PC-9 (cell line): ENCODE measurements around the gene DHRS13. TPM values are rescaled to one million over a fixed set of nuclear protein-coding genes. Genes with fewer than 3 reads are reported as not detected.

ENCODE experiments used
- BruUV-seq: library from RNA; stranded (reverse); fragments of 400-500 nt; replicated peaks from 2 replicates; lab custom pipeline; 2021; lab: Mats Ljungman, UMichigan
- CTCF ChIA-PET: fragments of 300-600 bp; sonication (Branson Sonifier 250); formaldehyde crosslinking; loops from one replicate; lab custom pipeline; 2022; ENCODE audit warnings: antibody characterized with exemption; lab: Charles Lee
- POLR2A ChIA-PET: fragments of 300-600 bp; sonication (Branson Sonifier 250); formaldehyde crosslinking; loops from one replicate; lab custom pipeline; 2022; ENCODE audit warnings: antibody characterized with exemption; ENCODE audit not compliant: unreplicated experiment; lab: Charles Lee
- DNase-seq, 2 experiments: peaks; one replicate each; pipeline versions ENCODE4 v3.0.0 to v3.0.0-alpha.2; 2015 to 2022; ENCODE audit warnings: mixed read lengths in 1 of 2
- H2AFZ ChIP-seq: fragments of 200-600 bp; sonication (generic); 2 replicates; pipeline ENCODE4 v1.8.1; 2017; ENCODE audit warnings: antibody characterized with exemption
- H3F3A ChIP-seq: fragments of 200-600 bp; sonication (generic); 2 replicates; pipeline ENCODE4 v1.8.1; 2017; ENCODE audit warnings: antibody characterized with exemption, mild to moderate bottlenecking, low read depth; ENCODE audit not compliant: insufficient read depth
- H3K27ac ChIP-seq: fragments of 200-600 bp; sonication (generic); 2 replicates; pipeline ENCODE4 v1.6.1; 2016; ENCODE audit warnings: mixed run types
- H3K27me3 ChIP-seq: fragments of 200-600 bp; sonication (generic); 2 replicates; pipeline ENCODE4 v1.6.1; 2016; ENCODE audit warnings: low read depth, mixed run types; ENCODE audit not compliant: insufficient read depth
- H3K36me3 ChIP-seq: fragments of 200-600 bp; sonication (generic); 2 replicates; pipeline ENCODE4 v1.6.1; 2016; ENCODE audit warnings: low read depth, mixed run types
- H3K4me1 ChIP-seq: fragments of 200-600 bp; sonication (generic); replicated peaks from 2 replicates; pipeline ENCODE4 v1.6.1; 2016; ENCODE audit warnings: mixed run types; ENCODE audit not compliant: insufficient read depth
- H3K4me2 ChIP-seq: fragments of 200-600 bp; sonication (generic); 2 replicates; pipeline ENCODE4 v1.6.1; 2017; ENCODE audit warnings: mixed run types
- H3K4me3 ChIP-seq: fragments of 200-600 bp; sonication (generic); 2 replicates; pipeline ENCODE4 v1.6.1; 2016; ENCODE audit warnings: mixed run types
- H3K79me2 ChIP-seq: fragments of 200-600 bp; sonication (generic); 2 replicates; pipeline ENCODE4 v1.6.1; 2017; ENCODE audit warnings: low read depth, mixed run types
- H3K9me2 ChIP-seq: fragments of 200-600 bp; sonication (generic); 2 replicates; pipeline ENCODE4 v1.8.1; 2017; ENCODE audit warnings: mild to moderate bottlenecking; ENCODE audit not compliant: insufficient read depth
- H3K9me3 ChIP-seq: fragments of 200-600 bp; sonication (generic); 2 replicates; pipeline ENCODE4 v1.8.1; 2016; ENCODE audit warnings: low read depth; ENCODE audit not compliant: insufficient read depth
- H4K20me1 ChIP-seq: fragments of 200-600 bp; sonication (generic); 2 replicates; pipeline ENCODE4 v1.8.1; 2017; ENCODE audit not compliant: insufficient read depth
- CTCF ChIP-seq: fragments of 200-600 bp; sonication (generic); conservative IDR thresholded peaks from 2 replicates; pipeline ENCODE4 v1.6.1; 2017; ENCODE audit warnings: mixed run types, antibody characterized with exemption, mild to moderate bottlenecking, moderate library complexity
- EZH2 ChIP-seq: fragments of 200-600 bp; sonication (generic); IDR thresholded peaks from 2 replicates; pipeline ENCODE4 v1.8.0; 2017; ENCODE audit warnings: antibody characterized with exemption, low read depth
- intact Hi-C: fragments of 100-400 bp; cut with micrococcal nuclease; formaldehyde crosslinking; loops from one replicate; pipeline ENCODE4 v1.10.0; 2022; ENCODE audit not compliant: unreplicated experiment
- total RNA-seq: library from RNA; stranded (reverse); gene quantifications from 2 replicates; pipeline ENCODE4 v1.2.3, GENCODE V29; 2021

DHRS13 gene
- total RNA-seq, 1 experiment from 2014 or later, result 15.8 TPM

DNA sequence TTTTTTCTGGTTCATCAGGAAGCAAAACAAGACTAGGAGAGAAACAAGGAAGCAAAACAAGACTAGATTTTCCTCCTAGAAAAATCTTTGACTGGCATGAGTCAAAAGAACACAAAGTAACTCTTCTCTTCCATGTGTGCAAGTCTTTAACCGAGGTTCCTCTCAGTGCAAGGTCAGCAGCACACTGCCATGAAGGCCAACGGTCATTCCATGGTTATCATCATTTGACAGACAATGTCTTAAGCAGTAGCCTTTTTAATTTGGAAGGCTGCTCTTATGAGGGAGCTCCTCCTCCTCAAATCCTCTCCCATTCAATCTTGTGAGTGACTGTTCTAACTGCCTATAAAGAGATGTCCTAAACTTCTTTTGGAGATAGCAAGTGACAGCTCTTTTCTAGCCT lies 15.4 kb upstream of the DHRS13 start:
- peaks cover 15% of the 10 kb centered on the region for H4K20me1 ChIP-seq
- BruUV-seq, result no TSS peak
- POLR2A ChIA-PET, result no interaction called here

GRCh38 chr17:28917465-28917864 lies 14.6 kb upstream of the DHRS13 start:
- Histone ChIP-seq H2AFZ (no peak overlapping the region), H3K27me3 (no peaks in the 10 kb centered on the region), H3K36me3 (peaks cover 85% of the 10 kb centered on the region), H3K4me3 (no peak overlapping the region), H3K79me2 (peaks cover 11% of the 10 kb centered on the region; the same call in 1 of the 2 replicates), H3K4me2 (no peak overlapping the region), H3K9me2 (no peaks in the 10 kb centered on the region), H3K4me1 (no peaks in the 10 kb centered on the region), H3K9me3 (no peaks in the 10 kb centered on the region), H4K20me1 (peaks cover 15% of the 10 kb centered on the region), H3F3A (peaks cover 45% of the 10 kb centered on the region; the same call in 1 of the 2 replicates), H3K27ac (no peak overlapping the region)
- DNase-seq, result no peak
- intact Hi-C loops, result no loop called here
- ChIA-PET CTCF (interaction anchor here (0.6 kb wide), 3 partner anchors 8 to 436 kb away, joined by 3 to 11 read pairs (median 6); no protein-coding TSS in a partner anchor), POLR2A (no interaction called here)
- TF ChIP-seq CTCF, result no peak
- TF ChIP-seq EZH2, result no peak
- no TSS peak for BruUV-seq

More for the DNA sequence above, 15.4 kb upstream of the DHRS13 start:
- DNase-seq, result no peak
- Histone ChIP-seq H3K4me3 (no peak overlapping the region), H3F3A (peaks cover 45% of the 10 kb centered on the region; the same call in 1 of the 2 replicates), H3K4me1 (no peaks in the 10 kb centered on the region), H3K9me3 (no peaks in the 10 kb centered on the region), H2AFZ (no peak overlapping the region), H3K9me2 (no peaks in the 10 kb centered on the region), H3K27me3 (no peaks in the 10 kb centered on the region), H3K4me2 (no peak overlapping the region), H3K79me2 (peaks cover 20% of the 10 kb centered on the region), H3K36me3 (peaks cover 81% of the 10 kb centered on the region), H3K27ac (no peak overlapping the region)
- no peak for TF ChIP-seq EZH2
- no peak for TF ChIP-seq CTCF
- CTCF ChIA-PET, result interaction anchor here (0.6 kb wide), 2 partner anchors 9 to 210 kb away, joined by 3 read pairs; no protein-coding TSS in a partner anchor
- intact Hi-C loops, result no loop called here

DNA sequence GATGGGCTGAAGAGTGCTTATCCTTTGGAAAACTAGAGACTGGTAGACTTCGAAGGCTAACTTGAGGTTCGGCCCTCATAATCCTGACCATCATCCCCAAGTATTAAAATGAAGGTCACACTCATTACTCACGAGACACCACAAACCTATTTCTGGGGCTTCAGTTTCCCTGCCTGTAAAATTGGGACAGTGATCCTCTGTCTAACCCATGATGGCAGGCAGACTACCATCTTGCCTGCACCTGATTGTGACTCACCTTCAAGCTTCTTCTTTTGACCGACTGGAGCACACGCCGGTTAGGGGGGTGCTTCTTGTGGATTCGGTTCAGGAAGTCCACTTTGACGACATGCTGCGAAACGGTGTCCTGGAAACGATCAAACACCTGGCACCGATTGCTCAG lies 14.2 kb upstream of the DHRS13 start:
- intact Hi-C loops, result no loop called here
- no peak overlapping the region for H3K27ac ChIP-seq
- no peaks in the 10 kb centered on the region for H3K4me1 ChIP-seq
- no peaks in the 10 kb centered on the region for H3K9me3 ChIP-seq
- H3K4me3 ChIP-seq, result no peak overlapping the region
- H3K4me2 ChIP-seq, result no peak overlapping the region
- H3K79me2 ChIP-seq, result peaks cover 7% of the 10 kb centered on the region; the same call in 1 of the 2 replicates
- BruUV-seq, result no TSS peak
- peaks cover 84% of the 10 kb centered on the region for H3K36me3 ChIP-seq
- H2AFZ ChIP-seq, result no peak overlapping the region
- ChIA-PET POLR2A (no interaction called here), CTCF (interaction anchor here (0.6 to 1.0 kb wide), 2 partner anchors 200 to 437 kb away, joined by 4 to 11 read pairs; no protein-coding TSS in a partner anchor)
- no peaks in the 10 kb centered on the region for H3K9me2 ChIP-seq
- TF ChIP-seq EZH2, result no peak
- TF ChIP-seq CTCF, result no peak
- peaks cover 12% of the 10 kb centered on the region for H4K20me1 ChIP-seq
- peaks cover 45% of the 10 kb centered on the region; the same call in 1 of the 2 replicates for H3F3A ChIP-seq
- no peak for DNase-seq
- H3K27me3 ChIP-seq, result no peaks in the 10 kb centered on the region
